HG03439 (cell line): ENCODE measurements around the gene MEMO1.
"Not testable (repeated sequence)": the region's sequence is repeated elsewhere in the genome, so short reads cannot be mapped to it uniquely, and the experiment has no call there.

Source experiments
- ATAC-seq: cut with Tn5 transposase; IDR thresholded peaks from one replicate; pipeline ENCODE4 v1.9.1; 2021; ENCODE audit warnings: mild to moderate bottlenecking, moderate library complexity; ENCODE audit not compliant: unreplicated experiment

Gene MEMO1

GRCh38 chr2:32010670-32011484 is at the start of gene MEMO1:
Gene MEMO1, minus strand, starts transcription at chr2:32011008. Its CDS starts 761 bp downstream, at chr2:32010247.
- peak; percentile 69 for ATAC-seq

DNA sequence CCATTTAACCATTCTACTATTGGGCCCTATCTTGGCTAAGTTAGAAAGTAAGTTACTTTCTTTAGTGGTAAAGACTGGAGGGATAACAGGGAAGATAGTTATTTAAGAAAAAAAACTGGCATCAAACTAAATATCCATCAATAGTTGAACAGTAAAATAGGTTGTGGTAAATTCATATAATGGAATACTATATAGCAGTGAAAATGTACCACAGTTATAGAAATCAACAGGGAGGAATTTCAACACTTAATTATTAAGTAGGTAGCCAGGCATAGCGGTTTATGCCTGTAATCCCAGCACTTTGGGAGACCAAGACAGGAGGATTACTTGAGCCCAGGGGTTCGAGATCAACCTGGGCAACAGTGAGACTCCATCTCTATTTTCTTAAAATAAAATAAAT is 49.5 kb upstream of the MEMO1 start:
- ATAC-seq, result no peak

- no peak for ATAC-seq
Measured at GRCh38 chr2:32058130-32058529, 47.3 kb upstream of the MEMO1 start.

DNA sequence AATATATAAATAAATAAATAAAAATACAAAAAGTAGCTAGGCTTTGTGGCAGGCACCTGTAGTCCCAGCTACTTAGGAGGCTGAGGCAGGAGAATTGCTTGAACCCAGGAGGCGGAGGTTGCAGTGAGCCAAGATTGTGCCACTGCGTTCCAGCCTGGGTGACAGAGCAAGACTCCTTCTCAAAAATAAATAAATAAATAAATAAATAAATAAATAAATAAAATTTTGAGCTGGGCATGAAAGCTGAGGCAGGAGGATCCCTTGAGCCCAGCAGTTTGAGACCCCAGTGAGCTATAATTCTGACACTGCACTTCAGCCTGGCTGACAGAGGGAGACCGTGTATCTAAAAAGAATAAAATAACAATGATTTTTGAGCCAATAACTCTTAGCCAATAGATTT is 43.8 kb upstream of the MEMO1 start:
- not testable (repeated sequence) for ATAC-seq

DNA sequence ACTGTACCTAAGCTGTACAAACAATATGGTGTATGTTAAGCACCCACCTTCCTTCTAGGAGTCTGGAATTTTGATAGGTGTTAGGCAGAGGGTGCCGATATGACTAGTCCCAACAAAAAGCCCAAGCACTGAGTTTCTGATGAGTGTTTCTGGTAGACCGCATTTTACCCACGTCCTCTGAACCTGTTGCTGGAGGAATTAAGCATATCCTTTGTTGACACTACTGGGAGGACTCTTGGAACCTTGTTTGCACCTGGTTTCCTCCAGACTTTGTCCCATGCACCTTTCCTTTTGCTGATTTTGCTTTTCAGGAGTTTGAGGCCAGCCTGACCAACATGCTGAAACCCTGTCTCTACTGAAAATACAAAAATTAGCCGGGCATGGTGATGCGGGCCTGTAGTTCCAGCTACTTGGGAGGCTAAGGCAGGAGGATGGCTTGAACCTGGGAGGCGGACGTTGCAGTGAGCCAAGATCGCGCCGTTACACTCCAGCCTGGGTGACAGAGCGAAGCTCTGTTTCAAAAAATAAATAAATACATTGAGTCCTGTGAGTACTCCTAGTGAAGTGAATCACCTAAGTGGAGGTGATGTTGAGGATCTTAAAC is 41.1 kb upstream of the MEMO1 start:
- ATAC-seq, result no peak

DNA sequence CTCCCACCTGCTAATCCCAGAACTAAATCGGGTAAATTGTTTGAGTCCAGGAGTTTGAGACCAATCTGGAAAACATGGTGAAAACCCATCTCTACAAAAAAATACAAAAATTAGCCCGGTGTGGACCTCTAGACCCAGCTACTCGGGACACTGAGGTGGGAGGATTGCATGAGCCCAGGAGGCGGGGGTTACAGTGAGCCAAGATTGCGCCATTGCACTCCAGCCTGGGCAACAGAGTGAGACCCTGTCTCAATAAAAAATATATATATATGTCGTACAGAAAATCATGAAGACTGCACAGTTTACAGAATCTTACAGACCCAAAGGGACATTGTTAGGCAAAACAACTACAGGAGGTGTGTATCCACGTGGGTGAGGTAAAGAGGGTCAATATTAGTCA is 32.8 kb upstream of the MEMO1 start:
- ATAC-seq, result no peak

DNA sequence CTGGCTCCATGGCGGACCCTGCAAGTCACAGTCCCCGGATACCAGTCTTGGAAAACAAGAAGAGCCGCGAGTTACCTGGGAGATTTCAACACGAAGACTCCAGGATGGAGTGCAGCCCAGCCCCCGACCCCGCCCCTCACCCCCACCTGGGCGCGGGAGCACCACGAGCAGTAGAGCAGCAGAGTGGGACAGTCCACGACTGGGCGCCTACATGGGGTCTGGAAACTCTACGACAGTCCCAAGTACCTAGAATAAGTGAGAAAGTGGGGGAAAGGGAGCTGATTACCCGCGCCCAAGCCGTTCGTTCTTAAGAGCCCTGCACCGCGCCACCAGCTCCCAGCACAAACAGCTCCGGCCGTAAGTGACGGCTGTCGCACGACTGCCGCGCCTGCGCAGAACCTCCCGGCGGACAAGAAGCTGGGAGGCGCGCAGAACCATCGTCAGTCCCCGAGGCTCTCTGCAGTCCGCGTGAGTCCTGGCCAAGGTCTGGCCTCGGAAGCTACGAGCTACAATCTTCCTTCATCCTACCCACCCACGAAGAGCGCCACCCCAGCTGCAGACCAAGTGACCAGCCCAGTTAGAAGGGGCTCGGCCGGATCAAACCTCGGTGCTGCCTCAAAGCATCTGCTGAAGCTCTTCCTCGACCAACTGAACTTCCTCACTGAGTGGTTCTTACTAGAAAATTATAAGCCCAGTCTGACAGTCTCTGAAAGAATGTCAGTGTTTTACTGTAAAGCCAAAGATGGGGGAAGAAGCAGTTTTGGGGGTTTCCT is 28.8 kb upstream of the MEMO1 start, which contains the start of gene DPY30:
TSS of gene DPY30 (minus strand) at position 359 of the 773 bp plus-strand sequence. CDS start at position 10, 349 bp downstream.
- peak; percentile 87 for ATAC-seq

- ATAC-seq, result not testable (repeated sequence)
Measured at GRCh38 chr2:32034198-32034887, 23.5 kb upstream of the MEMO1 start.

- ATAC-seq, result not testable (repeated sequence)
Measured at GRCh38 chr2:32018789-32019482, 8.1 kb upstream of the MEMO1 start.

DNA sequence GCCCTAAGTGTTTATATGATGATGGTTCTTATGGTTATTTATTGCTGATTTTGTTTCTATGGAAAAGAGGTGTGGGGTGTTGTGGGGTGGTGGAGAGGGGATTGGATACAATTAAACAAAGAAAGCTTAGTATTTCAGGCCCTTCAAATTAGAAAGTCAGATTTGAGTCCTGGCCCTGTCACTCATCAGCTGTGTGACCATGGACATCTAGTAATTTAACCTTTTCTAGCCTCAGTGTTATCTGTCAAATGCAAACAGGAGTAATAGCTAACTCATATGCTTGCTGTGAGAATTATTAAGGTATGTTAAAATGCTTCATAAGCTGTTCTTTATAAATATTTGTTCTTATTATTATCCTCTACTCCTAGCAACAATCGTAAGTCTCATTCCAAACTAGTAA is 2.1 kb upstream of the MEMO1 start:
- ATAC-seq, result no peak

DNA sequence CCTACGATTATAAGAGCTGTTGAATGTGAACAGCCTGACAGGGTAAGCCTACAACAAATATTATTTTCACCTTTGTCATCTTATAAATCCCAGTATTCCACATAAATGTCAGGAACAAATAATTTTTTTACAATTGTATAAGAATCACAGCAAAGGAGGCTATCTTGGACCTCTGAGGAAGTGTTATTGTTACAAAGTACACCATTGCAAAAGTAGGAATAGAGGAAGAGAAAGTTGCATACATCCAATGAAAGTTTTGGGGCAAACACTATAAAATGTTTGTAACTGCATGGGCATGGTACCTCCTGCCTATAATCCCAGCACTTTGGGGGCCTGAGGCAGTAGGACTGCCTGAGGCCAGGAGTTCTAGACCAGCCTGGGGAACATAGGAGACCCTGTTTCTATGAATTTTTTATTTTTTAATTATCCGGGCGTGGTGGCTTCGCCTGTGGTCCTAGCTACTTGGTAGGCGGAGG is 715 bp upstream of the MEMO1 start:
- no peak for ATAC-seq

DNA sequence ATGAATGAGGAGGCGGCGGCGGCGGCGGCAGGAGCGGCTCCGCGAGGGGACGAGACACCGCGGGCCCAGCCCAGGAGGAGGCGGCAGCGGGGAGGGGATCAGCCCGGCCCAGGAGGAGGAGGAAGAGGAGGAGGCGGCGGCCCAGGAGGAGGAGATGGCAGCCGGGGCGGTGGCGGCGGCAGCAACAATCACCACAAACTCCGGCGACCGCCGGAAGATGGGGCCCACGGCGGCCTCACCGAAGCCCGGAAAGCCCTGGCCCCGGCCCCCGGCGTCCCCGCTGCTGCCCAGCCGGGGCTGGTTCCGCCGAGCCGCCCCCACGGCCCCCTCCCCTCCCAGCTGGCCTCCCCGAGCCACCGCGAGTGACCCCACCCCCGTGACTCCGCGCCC is 533 bp downstream of the MEMO1 start:
- ATAC-seq, result peak; percentile 48

GRCh38 chr2:32009516-32010256 is 1.1 kb downstream of the MEMO1 start:
- peak; percentile 28 for ATAC-seq

- ATAC-seq, result peak; percentile 0
Measured at GRCh38 chr2:32008805-32009515, 1.8 kb downstream of the MEMO1 start.

- ATAC-seq, result no peak
Measured at GRCh38 chr2:32007121-32007391, 3.8 kb downstream of the MEMO1 start.

DNA sequence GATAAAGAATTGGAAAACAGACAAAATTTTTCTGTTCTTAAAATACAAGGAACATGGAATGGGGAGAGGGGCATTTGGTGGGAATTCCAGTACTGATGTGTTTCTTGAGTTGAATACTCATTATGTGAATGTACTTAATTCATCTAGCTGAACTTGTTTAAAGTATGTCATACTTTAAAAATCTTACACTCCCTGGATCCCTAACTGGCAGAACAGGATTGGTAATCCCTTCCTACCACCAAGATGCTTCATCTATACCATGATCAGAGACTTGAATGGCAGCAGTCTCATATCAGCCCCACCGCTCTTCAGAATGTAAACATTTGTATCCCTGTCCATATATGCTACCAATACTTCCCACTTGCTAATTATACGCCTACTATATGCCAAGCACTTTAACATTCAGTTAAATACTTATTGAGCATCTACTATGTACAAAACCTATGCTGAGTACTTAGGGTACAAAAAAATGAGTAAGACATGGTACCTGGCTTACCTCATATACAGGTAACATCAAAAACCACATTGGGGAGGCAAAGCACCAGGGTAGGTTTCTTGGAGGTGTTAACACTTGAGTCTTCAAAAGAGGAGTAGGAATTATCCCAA is 5.3 kb downstream of the MEMO1 start:
- ATAC-seq, result no peak

- ATAC-seq, result no peak
Measured at GRCh38 chr2:32003791-32004190, 7.0 kb downstream of the MEMO1 start.

- ATAC-seq, result no peak
Measured at GRCh38 chr2:32002406-32002805, 8.4 kb downstream of the MEMO1 start.

- no peak for ATAC-seq
Measured at GRCh38 chr2:31999438-31999837, 11.4 kb downstream of the MEMO1 start.
